HUDEP-2 (cell line): ENCODE data around the gene SCN8A.

Experiments used
- DNase-seq, 76 experiments: peaks; one replicate each; lab custom pipeline; 2025; ENCODE audit not compliant: unreplicated experiment in 76 of 76; lab: John Stamatoyannopoulos, UW

The SCN8A gene

DNA sequence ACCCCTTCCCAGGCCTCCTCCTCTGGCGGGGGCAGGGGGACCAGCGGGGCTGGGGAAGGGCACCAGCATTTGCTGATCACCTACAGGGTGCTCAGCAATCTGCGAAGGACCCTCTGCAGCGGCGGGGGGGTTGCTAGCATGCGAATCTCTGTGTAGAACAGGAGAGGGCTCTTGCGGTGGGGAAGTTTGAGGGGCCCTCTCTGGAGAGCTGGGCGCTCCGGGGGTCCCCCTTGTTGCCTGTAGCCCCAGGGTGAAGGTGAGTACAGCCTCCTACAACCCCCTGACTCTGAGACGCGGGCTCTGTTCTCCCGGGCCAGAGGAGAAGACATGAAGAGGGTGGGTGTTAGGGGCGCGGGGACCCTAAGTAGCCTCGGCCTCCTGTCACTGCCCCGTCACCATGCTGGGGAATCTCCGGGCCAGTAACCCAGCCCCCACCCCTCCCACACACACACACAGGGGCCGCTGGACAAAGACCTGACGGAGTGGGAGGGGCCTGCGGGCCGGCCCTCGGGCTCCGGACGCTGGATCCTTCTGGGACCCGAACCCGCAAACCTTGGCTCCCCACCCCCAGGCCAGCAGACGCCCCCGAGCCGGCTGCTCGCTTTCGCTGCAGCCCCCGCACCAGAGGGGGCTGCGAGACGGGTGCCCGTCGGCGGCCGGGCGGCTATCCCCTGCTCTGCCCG, 256.8 kb downstream of the SCN8A start:
- no peak for DNase-seq

DNA sequence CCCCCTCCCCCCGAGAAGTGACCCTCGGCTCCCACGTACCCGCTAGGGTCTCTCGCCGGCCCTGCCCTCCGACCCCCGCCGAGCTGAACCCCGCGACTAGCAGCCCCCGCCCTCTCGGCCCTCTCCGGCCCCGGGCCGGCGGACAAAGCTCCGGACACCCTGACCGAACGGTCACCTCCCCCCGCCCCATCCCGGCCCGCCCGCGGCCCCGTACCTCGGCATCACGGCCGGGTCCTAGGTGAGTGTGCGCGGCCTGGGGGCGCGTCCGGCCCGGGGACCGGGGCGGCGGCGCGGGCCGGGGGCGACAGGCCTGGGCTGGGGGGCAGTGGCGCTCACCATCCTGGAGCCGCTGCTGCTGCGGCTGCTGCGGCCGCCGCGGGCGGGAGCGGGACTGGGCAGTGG, 257.3 kb downstream of the SCN8A start, which contains the start of gene FIGNL2:
Gene FIGNL2 (minus strand): TSS at position 393 of the 402 bp plus-strand sequence. CDS start 26,305 bp downstream, outside the sequence.
- DNase-seq, result no peak

DNA sequence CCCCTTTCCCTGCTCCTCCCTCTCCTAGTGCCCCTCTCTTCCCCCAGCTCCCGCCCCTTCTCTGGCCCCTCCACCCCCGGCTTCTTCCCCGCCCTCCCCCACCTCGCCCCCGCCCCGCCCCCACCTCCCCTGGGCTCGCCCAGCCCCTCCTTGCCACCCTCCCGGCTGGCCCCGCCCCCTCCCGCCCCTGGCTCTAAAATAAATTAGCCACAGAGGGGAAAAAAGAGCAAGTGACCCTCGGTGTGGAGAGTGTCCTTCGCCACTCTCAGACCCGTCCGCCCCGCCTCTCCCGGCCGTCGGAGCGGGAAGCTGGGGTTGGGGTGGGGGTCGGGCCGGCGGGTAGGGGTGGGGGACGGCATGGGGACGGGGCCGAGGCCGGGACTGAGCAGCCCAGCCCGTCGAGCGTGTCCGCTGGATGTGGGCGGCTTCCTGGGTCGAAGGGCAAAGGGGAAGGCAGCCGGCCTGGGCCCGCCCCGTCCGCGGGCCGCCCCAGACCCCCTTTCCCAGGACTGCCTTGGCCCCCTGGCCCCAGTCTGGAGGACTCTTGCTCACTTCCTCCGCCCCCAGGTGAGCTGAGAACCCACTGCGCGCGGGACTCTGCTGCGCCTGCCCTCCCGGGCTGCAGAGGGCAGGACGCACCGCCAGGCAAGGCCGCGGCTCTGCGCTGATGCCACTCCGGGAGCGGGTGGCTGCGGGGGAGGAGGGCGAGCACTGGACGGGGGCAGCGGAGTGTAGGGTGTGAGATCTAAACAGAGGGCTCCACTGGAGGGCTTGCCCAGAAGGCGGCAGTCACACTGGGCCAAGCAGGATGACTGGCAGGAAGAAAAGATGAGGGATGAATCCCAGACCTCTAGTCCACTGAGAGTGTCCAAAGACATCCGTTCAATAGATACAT, 258.1 kb downstream of the SCN8A start:
- DNase-seq, result no peak

DNA sequence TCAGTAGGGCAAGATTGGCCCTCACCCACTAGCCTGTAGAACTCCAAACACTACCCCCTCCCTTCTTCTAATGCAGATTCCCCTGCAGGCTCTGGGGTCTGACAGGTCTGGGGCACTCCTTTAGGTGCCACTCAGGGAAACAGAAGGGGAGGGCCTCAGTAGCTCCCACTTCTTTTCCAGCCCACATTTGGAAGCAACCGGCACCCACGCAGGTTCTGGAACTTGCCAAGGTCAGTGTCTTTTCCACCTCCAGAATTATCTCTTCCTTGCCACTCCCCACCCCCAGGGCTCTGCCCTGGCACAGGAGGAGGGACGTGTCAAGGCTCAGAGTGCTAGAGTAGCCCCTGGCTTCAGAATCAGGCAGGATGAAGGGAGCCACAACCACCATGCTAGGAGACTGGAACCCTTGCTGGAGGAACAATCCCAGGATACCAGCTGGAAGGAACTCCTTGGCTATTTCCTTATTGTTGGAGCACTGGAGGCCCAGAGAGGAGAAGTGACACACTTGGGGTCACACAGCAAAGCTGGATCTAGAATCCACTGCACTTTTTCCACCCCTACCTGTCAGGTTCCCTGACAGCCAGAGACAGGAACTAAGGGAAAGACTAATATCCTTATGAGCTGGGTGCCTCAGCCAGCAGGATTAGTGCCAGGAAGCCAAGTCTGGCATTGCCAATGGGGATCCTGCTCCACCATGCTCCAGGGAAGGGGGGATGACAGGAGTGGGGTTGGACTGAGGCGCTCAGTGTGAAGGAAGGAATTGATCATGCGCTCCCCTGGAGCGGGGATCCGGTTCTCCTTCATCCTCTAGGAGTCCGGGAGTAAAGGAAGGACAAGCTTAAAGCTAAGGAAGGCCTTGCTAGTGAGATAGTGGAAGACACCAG, 259.3 kb downstream of the SCN8A start:
- DNase-seq, result no peak

DNA sequence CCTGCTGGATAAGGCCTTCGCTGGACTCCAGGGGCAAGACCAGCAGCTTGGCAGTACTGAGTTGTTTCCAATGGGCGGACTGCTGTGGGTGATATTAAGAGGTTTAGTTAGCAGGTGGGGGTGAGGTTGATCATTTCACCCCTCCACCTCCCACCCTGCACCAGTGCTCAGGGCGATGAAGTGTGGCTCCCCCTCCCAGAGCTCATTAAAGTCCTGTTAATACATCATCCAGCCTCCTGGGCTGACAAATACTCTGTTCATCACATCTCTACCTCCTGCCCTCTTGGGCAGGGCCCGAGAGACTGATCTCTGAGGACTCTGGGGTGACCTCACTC, 259.9 kb downstream of the SCN8A start:
- DNase-seq, result no peak

DNA sequence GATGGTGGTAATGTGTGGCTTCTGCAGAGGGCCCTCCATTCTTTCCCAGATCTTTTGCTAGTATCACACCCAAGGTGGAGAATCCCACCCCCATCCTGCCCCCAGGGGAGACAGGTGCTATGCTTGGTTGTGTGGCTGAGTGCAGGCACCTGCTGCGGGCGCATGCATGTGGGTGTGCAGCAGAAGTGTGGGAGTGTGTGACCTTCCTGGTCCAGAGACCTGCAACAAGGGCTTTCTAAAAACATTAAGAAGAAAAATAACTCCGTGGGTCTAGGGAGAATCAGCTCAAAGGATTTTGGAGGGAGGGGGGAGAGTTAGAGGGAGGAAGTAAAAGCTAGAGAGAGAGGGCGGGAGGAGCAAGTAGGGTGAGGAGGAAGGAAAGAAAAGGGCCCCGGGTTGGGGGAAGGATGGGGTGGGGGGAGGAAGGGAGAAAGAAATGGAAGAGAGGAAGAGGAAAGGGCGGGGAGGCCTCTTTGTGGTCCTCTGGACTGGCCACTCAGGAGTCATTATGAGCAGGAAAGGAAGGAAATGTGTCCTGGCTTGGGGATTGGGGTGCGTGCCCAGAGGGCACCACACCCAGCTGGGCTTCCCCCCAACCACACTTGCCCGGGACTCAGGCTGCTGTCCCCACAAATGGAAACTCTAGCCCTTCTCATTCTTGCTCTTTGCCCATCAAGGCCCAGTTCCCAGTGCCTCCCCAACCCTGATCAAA, 260.5 kb downstream of the SCN8A start:
- no peak for DNase-seq

DNA sequence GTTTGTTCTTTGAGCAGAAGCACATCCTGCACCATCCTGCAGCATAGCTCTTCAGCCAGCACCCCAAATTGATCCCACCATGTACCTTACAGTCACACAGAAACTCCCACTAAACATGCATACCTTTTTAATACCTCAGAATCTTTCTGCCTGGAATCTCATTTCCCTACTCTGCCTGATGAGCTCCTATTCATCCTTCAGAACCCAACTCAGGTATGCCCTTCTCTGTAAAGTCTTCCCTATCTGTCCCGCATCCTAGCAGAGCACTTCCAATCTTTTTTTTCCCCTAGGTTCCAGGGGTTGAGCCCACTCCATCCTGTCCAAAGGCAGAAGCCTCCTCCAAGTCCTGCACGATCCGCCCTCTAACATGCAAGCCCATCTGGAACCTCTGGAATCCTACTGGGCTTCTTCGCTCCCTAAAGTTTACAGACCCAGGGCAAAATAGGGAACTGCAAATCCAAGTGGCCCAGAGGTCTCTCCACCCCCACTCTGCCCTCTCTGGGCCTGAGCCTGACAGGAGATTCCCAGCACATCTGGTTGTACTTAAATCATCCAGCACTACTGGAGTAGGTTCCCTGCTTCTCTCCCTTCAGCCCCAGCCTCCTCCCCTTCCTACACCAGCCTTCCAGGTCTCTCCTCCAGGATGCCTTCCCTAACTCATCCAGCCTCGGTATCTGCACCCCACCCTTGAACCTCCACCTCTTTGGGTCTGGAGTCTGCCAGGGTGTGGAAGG, 261.5 kb downstream of the SCN8A start:
- DNase-seq, result no peak

DNA sequence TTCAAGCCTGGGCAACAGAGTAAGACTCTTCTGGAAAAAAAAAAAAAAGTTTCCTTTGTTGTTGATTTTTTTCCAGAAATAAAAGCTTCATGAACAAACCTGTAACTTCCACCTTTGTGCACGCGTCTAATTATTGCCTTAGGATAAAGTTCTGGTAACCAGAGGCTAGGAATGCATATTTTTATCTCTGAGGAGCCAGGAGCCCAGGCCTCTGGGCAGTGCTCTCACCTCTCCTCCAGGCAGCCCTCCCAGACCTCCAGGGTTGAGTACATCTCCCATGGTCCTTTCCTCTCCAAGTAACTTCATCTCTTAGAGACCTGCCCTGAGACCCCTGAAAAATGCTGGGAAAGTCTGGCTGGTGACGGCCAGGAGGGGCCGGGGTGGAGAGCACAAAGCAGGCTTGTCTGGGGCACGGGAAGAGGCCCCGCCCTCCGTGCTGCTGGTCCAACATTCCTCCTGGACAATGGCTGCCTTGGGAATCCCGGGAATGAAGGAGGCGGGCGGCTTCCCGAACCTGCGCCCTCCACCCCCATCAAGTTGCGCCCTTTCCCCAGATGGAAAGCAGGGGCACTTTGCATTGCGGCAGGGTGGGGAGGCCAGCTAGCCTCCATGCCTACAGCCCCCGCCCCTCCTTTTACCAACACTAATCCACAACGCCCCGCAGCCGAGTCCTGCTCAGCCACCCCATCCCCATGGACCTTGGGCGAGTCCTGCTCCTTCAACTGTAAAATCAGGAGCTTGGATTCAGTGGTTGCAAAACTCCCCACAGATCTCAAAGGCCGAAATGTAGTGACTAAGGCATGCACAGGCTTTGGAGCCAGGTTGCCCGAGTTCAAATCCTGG, 264.8 kb downstream of the SCN8A start:
- no peak for DNase-seq

DNA sequence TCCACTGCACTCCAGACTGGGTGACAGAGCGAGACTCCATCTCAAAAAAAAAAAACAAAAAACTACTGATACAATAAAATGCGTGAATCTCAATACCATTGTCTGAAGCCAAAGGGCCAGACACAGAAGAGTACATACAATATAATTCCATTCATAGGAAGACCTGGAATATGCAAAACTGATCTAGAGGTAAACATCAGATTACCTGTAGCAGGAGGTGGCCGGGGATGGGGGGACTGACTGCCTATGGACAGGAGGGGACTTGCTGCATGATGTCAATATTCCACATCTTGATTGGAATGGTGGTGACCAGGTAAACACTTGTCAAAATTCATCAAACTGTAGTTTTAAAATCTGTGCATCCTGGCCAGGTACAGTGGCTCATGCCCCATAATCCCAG, 270.0 kb downstream of the SCN8A start:
- no peak for DNase-seq
